A673 (cell line): ENCODE results near the gene NR1I3. TPM values are rescaled to one million over a fixed set of nuclear protein-coding genes. Genes with fewer than 3 reads are reported as not detected.

Experiments used
- BruUV-seq: library from RNA; stranded (reverse); fragments of 400-500 nt; replicated peaks from 2 replicates; lab custom pipeline; 2021; lab: Mats Ljungman, UMichigan
- CTCF ChIA-PET: fragments of 300-600 bp; sonication (Branson Sonifier 250); formaldehyde crosslinking; loops from one replicate; lab custom pipeline; 2022; ENCODE audit warnings: antibody characterized with exemption; lab: Charles Lee
- POLR2A ChIA-PET: fragments of 300-600 bp; sonication (Branson Sonifier 250); formaldehyde crosslinking; loops from one replicate; lab custom pipeline; 2022; ENCODE audit warnings: antibody characterized with exemption; ENCODE audit not compliant: low non-redundant PET; lab: Charles Lee
- DNase-seq: peaks from one replicate; pipeline ENCODE4 v3.0.0-alpha.2; 2015; ENCODE audit warnings: low spot score
- H3K27ac ChIP-seq: fragments of 200-600 bp; sonication (generic); 2 replicates; pipeline ENCODE4 v1.5.1; 2016; ENCODE audit warnings: mixed run types, low read depth, mild to moderate bottlenecking, mixed read lengths, antibody characterized with exemption, low read length; ENCODE audit not compliant: poor library complexity, severe bottlenecking
- H3K27me3 ChIP-seq: fragments of 200-600 bp; sonication (generic); replicated peaks from 2 replicates; pipeline ENCODE4 v1.6.1; 2017; ENCODE audit warnings: mixed run types, low read depth, mild to moderate bottlenecking, mixed read lengths, antibody characterized with exemption, low read length; ENCODE audit not compliant: insufficient read depth, poor library complexity
- H3K36me3 ChIP-seq: fragments of 200-600 bp; sonication (generic); 2 replicates; pipeline ENCODE4 v1.6.1; 2016; ENCODE audit warnings: mixed run types, mild to moderate bottlenecking, mixed read lengths, antibody characterized with exemption, low read length; ENCODE audit not compliant: insufficient read depth, poor library complexity, severe bottlenecking
- H3K4me1 ChIP-seq: fragments of 200-600 bp; sonication (generic); 2 replicates; pipeline ENCODE4 v1.6.1; 2017; ENCODE audit warnings: mixed run types, mild to moderate bottlenecking, mixed read lengths, antibody characterized with exemption, low read length; ENCODE audit not compliant: insufficient read depth, poor library complexity, severe bottlenecking
- H3K4me3 ChIP-seq: fragments of 200-600 bp; sonication (generic); 2 replicates; pipeline ENCODE4 v1.5.1; 2016; ENCODE audit warnings: low read depth, mixed run types, mild to moderate bottlenecking, mixed read lengths, low read length; ENCODE audit not compliant: poor library complexity, severe bottlenecking
- H3K9me3 ChIP-seq: fragments of 200-600 bp; sonication (generic); 2 replicates; pipeline ENCODE4 v1.6.1; 2016; ENCODE audit warnings: mixed run types, low read depth, mild to moderate bottlenecking, mixed read lengths, antibody characterized with exemption, low read length; ENCODE audit not compliant: poor library complexity, severe bottlenecking
- EZH2 ChIP-seq: fragments of 200-600 bp; sonication (generic); IDR thresholded peaks from 2 replicates; pipeline ENCODE4 v1.6.1; 2017; ENCODE audit warnings: borderline replicate concordance, low read depth, mild to moderate bottlenecking, mixed read lengths, antibody characterized with exemption, low read length; ENCODE audit not compliant: poor library complexity, severe bottlenecking
- intact Hi-C: fragments of 100-400 bp; cut with micrococcal nuclease; formaldehyde crosslinking; loops from one replicate; pipeline ENCODE4 v1.10.0; 2022; ENCODE audit not compliant: unreplicated experiment
- total RNA-seq: library from RNA; stranded (reverse); gene quantifications from 2 replicates; pipeline ENCODE4 v1.2.3, GENCODE V29; 2021
- TF ChIP-seq, protein P1 (sequence below): fragments of 300-800, 200-600 bp; sonication (generic); conservative IDR thresholded peaks from 2 replicates; pipeline ENCODE4 v1.5.1; 2017; ENCODE audit warnings: low read depth, mild to moderate bottlenecking, antibody characterized with exemption, low read length, moderate library complexity, mixed read lengths

NR1I3 gene
- total RNA-seq, 1 experiment from 2014 or later, result not detected

DNA sequence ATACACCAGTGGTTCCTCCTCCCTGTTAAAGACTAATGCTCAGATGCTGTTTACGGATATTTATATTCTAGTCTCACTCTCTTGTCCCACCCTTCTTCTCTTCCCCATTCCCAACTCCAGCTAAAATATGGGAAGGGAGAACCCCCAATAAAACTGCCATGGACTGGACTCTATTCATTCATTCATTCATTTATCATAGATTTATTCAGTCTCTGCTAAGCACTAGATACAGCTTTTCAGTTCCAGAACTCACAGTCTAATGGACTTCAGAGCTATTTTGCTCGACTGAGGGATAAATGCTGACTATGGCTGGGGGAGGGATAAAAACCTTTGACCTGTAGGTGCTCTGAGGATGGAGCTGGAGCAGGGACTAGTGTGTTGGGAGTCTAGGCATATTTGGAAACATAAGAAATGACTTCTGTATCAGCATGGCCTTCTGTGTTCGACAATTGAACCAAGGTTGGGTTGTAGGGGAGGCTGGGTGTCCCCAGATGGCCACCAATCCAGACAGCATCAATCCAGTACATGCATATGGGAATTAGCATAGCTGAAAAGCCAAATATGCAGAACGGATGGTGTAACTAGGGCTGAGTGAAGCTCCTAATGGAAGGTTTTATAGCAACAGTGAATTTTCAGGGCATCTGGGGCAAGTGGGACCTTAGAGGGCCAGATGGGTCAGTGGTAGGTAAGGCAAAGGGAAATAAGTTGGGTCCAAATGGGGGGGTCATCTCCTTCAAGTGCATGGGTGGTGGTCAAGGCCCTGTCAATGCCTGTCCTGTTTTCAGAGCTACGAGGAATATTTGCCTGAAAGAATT lies 18.7 kb downstream of the NR1I3 start:
- DNase-seq, result no peak
- Histone ChIP-seq H3K4me1 (no peaks in the 10 kb centered on the region), H3K36me3 (peaks cover 8% of the 10 kb centered on the region), H3K4me3 (no peak overlapping the region), H3K27ac (no peak overlapping the region), H3K27me3 (no peaks in the 10 kb centered on the region), H3K9me3 (no peaks in the 10 kb centered on the region)
- POLR2A ChIA-PET, result no interaction called here
- TF ChIP-seq, protein P1, sequence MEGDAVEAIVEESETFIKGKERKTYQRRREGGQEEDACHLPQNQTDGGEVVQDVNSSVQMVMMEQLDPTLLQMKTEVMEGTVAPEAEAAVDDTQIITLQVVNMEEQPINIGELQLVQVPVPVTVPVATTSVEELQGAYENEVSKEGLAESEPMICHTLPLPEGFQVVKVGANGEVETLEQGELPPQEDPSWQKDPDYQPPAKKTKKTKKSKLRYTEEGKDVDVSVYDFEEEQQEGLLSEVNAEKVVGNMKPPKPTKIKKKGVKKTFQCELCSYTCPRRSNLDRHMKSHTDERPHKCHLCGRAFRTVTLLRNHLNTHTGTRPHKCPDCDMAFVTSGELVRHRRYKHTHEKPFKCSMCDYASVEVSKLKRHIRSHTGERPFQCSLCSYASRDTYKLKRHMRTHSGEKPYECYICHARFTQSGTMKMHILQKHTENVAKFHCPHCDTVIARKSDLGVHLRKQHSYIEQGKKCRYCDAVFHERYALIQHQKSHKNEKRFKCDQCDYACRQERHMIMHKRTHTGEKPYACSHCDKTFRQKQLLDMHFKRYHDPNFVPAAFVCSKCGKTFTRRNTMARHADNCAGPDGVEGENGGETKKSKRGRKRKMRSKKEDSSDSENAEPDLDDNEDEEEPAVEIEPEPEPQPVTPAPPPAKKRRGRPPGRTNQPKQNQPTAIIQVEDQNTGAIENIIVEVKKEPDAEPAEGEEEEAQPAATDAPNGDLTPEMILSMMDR, result no peak
- no peak for TF ChIP-seq EZH2
- intact Hi-C loops, result no loop called here
- CTCF ChIA-PET, result no interaction called here
- BruUV-seq, result no TSS peak

DNA sequence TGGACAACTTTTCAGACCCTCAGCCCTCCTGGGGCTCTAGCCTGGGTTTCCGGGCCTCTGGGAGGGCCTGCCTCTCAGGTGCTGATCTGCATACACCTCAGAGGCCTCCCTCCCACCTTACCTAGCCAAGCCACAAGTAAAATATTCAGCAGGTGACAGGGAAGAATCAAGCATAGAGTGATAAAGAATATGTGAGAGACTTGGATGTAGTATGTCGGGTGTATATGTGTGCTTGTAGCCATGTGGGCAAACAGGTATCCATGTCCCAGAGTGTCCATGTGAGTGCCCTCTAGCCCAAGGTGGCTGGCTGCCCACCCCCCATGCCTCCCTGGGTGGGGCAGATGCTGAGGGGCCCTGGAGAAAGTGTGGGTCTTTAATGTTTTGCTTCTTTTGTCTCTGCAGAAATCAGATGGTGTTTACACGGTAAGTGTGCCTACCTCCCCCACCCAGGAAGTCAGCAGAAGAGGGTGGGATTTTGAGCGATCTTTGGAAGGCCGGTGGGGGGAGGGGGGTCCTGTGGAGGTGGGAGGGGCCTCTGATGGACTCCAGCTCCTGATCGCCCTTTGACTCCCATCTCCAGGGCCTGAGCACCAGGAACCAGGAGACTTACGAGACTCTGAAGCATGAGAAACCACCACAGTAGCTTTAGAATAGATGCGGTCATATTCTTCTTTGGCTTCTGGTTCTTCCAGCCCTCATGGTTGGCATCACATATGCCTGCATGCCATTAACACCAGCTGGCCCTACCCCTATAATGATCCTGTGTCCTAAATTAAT lies 19.5 kb downstream of the NR1I3 start:
- H3K4me3 ChIP-seq, result no peak overlapping the region
- no peak overlapping the region for H3K27ac ChIP-seq
- no TSS peak for BruUV-seq
- no peaks in the 10 kb centered on the region for H3K9me3 ChIP-seq
- no peaks in the 10 kb centered on the region for H3K4me1 ChIP-seq
- peaks cover 16% of the 10 kb centered on the region for H3K36me3 ChIP-seq
- intact Hi-C loops, result no loop called here
- H3K27me3 ChIP-seq, result no peaks in the 10 kb centered on the region
- TF ChIP-seq, protein P1, result no peak
- TF ChIP-seq EZH2, result no peak
- CTCF ChIA-PET, result no interaction called here
- DNase-seq, result no peak
- POLR2A ChIA-PET, result interaction anchor here (0.9 kb wide), 1 partner anchor 16 kb away, joined by 4 read pairs; the partner anchor contains the start of gene NDUFS2

DNA sequence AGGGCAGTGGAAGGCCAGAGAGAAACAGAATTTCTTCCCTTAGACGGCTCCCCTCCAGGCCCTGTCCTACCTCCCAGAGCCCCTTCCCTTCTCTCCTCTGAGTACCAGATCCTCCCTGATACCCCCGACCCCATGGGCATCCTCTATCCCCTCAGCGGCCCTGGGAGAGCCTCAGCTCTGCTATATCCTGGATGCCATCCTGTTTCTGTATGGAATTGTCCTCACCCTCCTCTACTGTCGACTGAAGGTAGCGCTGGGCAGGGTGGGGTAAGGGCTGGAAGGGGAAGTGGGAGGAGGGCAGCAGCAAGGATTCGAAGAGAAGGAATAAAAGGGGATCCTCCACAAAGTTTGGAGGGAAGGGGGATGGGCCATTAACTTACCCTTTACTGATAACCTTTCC lies 20.2 kb downstream of the NR1I3 start:
- no peaks in the 10 kb centered on the region for H3K9me3 ChIP-seq
- no TSS peak for BruUV-seq
- H3K4me3 ChIP-seq, result no peak overlapping the region
- DNase-seq, result no peak
- TF ChIP-seq, protein P1, result no peak
- no peak for TF ChIP-seq EZH2
- ChIA-PET CTCF (no interaction called here), POLR2A (interaction anchor here (0.9 kb wide), 1 partner anchor 16 kb away, joined by 4 read pairs; the partner anchor contains the start of gene NDUFS2)
- H3K27ac ChIP-seq, result no peak overlapping the region
- intact Hi-C loops, result no loop called here
- peaks cover 22% of the 10 kb centered on the region for H3K36me3 ChIP-seq
- H3K27me3 ChIP-seq, result no peaks in the 10 kb centered on the region
- H3K4me1 ChIP-seq, result no peaks in the 10 kb centered on the region
